Hepatic stellate cell (primary cell): ENCODE data around the gene JKAMP.

ENCODE experiments used
- DNase-seq: peaks from one replicate; pipeline ENCODE4 v3.0.0; 2011; ENCODE audit warnings: low spot score

The JKAMP gene

GRCh38 chr14:59540852-59541251 lies 56.5 kb downstream of the JKAMP start:
- DNase-seq = no peak

DNA sequence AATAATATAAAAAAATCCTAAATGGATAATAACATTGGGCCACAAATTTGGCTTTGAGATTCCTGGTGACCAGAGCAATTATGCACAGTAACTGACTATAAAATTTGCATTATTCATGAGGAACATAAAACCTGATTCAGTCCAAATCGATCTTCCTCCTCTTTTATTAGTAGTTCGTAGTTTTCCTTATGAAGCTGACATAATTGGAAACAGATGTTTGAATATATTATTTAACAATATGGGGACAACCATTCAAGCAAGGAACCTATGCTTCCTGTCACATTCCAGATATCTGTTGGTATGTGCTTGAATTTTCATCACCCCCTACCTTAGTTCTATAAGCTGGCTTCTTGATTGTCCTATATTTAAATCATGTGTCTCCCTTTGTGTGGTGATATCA lies 57.4 kb downstream of the JKAMP start:
- DNase-seq = no peak

- no peak for DNase-seq
Measured at GRCh38 chr14:59543873-59544272, 59.6 kb downstream of the JKAMP start.

DNA sequence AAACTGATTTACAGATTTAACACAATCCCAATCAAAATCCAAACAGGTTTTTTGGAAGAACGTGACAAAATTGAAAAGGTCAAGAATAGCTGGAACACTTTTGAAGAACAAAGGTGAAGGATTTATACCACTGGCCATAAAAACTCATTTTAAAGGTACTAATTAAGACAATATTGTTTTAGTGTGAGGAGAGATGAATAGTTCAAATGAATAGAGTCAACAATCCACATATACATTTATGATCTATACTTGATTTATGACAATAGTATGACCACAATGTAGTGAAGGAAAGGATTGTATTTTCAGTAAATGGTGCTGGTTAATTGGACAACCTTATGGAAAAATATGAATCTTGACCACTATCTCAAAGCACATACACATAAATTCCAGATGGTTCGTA lies 63.0 kb downstream of the JKAMP start:
- no peak for DNase-seq
